DOHH2 (cell line): ENCODE measurements around the gene TWF2.

Source experiments
- H3F3A ChIP-seq: fragments of 200-600 bp; sonication (generic), shearing (Covaris generic); 2 replicates; pipeline ENCODE4 v1.6.0; 2016; ENCODE audit warnings: antibody characterized with exemption, mild to moderate bottlenecking; ENCODE audit not compliant: control insufficient read depth, insufficient read depth
- H3K27ac ChIP-seq: fragments of 200-600 bp; sonication (generic); 2 replicates; pipeline ENCODE4 v1.5.1; 2014; ENCODE audit warnings: low read depth, mild to moderate bottlenecking, low read length, moderate library complexity
- H3K27me3 ChIP-seq: fragments of 200-600 bp; sonication (generic); 2 replicates; pipeline ENCODE4 v1.6.1; 2014; ENCODE audit warnings: mild to moderate bottlenecking, low read length, mixed read lengths; ENCODE audit not compliant: control insufficient read depth
- H3K36me3 ChIP-seq: fragments of 200-600 bp; sonication (generic); 2 replicates; pipeline ENCODE4 v1.6.1; 2014; ENCODE audit warnings: mild to moderate bottlenecking, low read length, moderate library complexity, mixed read lengths; ENCODE audit not compliant: control insufficient read depth
- H3K4me1 ChIP-seq: fragments of 200-600 bp; sonication (generic); 2 replicates; pipeline ENCODE4 v1.6.1; 2014; ENCODE audit warnings: mild to moderate bottlenecking, low read length, mixed read lengths; ENCODE audit not compliant: control insufficient read depth
- H3K4me2 ChIP-seq: fragments of 200-600 bp; sonication (generic); 2 replicates; pipeline ENCODE4 v1.6.0; 2014; ENCODE audit warnings: mild to moderate bottlenecking, low read length, moderate library complexity
- H3K4me3 ChIP-seq: fragments of 200-600 bp; sonication (generic); 2 replicates; pipeline ENCODE4 v1.5.1; 2014; ENCODE audit warnings: mild to moderate bottlenecking, low read length, mixed read lengths
- H3K79me2 ChIP-seq: fragments of 200-600 bp; sonication (generic); 2 replicates; pipeline ENCODE4 v1.6.1; 2014; ENCODE audit warnings: mild to moderate bottlenecking, low read length, mixed read lengths; ENCODE audit not compliant: control insufficient read depth
- H3K9me2 ChIP-seq: fragments of 200-600 bp; sonication (generic); replicated peaks from 2 replicates; pipeline ENCODE4 v1.6.1; 2014; ENCODE audit warnings: mild to moderate bottlenecking, low read length, mixed read lengths; ENCODE audit not compliant: control insufficient read depth
- H3K9me3 ChIP-seq: fragments of 200-600 bp; sonication (generic); 2 replicates; pipeline ENCODE4 v1.6.1; 2014; ENCODE audit warnings: antibody characterized with exemption, low read length, mixed read lengths; ENCODE audit not compliant: control insufficient read depth, insufficient read depth
- H4K20me1 ChIP-seq: fragments of 200-600 bp; sonication (generic); 2 replicates; pipeline ENCODE4 v1.6.0; 2014; ENCODE audit warnings: low read depth, mild to moderate bottlenecking, antibody characterized with exemption, low read length, moderate library complexity; ENCODE audit not compliant: control insufficient read depth, insufficient read depth
- EZH2phosphoT487 ChIP-seq: fragments of 200-600 bp; sonication (generic); IDR thresholded peaks from 2 replicates; pipeline ENCODE4 v1.6.1; 2017; ENCODE audit warnings: borderline replicate concordance, mild to moderate bottlenecking, antibody characterized with exemption, low read length, moderate library complexity, mixed read lengths
- TF ChIP-seq, protein P1 (sequence below): fragments of 200-600 bp; sonication (generic); IDR thresholded peaks from one replicate; pipeline ENCODE4 v1.5.1; 2014; ENCODE audit warnings: antibody characterized with exemption, mild to moderate bottlenecking, low read depth, low read length; ENCODE audit not compliant: poor library complexity, severe bottlenecking

The TWF2 gene

DNA sequence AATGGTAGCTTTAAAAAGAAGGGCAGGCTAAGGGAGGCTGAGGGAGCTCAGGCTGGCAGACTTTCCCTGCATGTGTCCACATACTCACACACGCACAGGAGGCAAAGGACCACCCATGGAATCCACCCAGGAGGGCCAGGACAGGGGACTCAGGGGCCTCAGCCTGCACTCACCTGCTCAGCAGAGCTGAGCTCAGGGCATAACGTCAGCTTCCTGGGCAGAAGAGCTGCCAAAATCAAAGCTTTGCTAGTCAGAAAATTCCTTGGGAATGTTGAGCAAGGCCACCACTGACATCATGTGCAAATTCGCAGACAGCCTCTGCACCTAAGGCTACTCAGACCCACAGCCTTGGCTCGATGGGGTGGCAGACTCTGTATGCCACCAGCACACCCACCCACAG is 57.4 kb downstream of the TWF2 start:
- H3K9me2 ChIP-seq: no peaks in the 10 kb centered on the region
- H3K27ac ChIP-seq: no peak overlapping the region
- H4K20me1 ChIP-seq: no peaks in the 10 kb centered on the region
- no peaks in the 10 kb centered on the region for H3K9me3 ChIP-seq
- H3K27me3 ChIP-seq: no peaks in the 10 kb centered on the region
- peaks cover 3% of the 10 kb centered on the region; the same call in 1 of the 2 replicates for H3K4me1 ChIP-seq
- no peaks in the 10 kb centered on the region for H3K79me2 ChIP-seq
- TF ChIP-seq, protein P1, sequence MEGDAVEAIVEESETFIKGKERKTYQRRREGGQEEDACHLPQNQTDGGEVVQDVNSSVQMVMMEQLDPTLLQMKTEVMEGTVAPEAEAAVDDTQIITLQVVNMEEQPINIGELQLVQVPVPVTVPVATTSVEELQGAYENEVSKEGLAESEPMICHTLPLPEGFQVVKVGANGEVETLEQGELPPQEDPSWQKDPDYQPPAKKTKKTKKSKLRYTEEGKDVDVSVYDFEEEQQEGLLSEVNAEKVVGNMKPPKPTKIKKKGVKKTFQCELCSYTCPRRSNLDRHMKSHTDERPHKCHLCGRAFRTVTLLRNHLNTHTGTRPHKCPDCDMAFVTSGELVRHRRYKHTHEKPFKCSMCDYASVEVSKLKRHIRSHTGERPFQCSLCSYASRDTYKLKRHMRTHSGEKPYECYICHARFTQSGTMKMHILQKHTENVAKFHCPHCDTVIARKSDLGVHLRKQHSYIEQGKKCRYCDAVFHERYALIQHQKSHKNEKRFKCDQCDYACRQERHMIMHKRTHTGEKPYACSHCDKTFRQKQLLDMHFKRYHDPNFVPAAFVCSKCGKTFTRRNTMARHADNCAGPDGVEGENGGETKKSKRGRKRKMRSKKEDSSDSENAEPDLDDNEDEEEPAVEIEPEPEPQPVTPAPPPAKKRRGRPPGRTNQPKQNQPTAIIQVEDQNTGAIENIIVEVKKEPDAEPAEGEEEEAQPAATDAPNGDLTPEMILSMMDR: no peak
- no peak for TF ChIP-seq EZH2phosphoT487
- no peaks in the 10 kb centered on the region for H3K36me3 ChIP-seq
- H3K4me3 ChIP-seq: no peak overlapping the region
- no peaks in the 10 kb centered on the region for H3F3A ChIP-seq
- H3K4me2 ChIP-seq: no peak overlapping the region
